H1 (cell line): ENCODE results near the gene CARD11. TPM values are rescaled to one million over a fixed set of nuclear protein-coding genes. Genes with fewer than 3 reads are reported as not detected.

Experiments
- POLR2AphosphoS5 ChIP-seq: IDR thresholded peaks from 2 replicates; pipeline ENCODE4 v1.6.1; 2011; ENCODE audit warnings: low read depth, low read length
- RXRA ChIP-seq: IDR thresholded peaks from 2 replicates; pipeline ENCODE4 v1.6.1; 2011; ENCODE audit warnings: low read depth, mild to moderate bottlenecking, low read length, moderate library complexity; ENCODE audit not compliant: insufficient read depth
- SAP30 ChIP-seq: fragments of 300-600 bp; sonication (generic); IDR thresholded peaks from 2 replicates; pipeline ENCODE4 v1.7.1; 2012; ENCODE audit warnings: low read length, moderate library complexity, mild to moderate bottlenecking, inconsistent platforms; ENCODE audit not compliant: insufficient read depth, insufficient replicate concordance
- SIRT6 ChIP-seq: IDR thresholded peaks from one replicate; pipeline ENCODE4 v1.7.1; 2012; ENCODE audit warnings: low read length, inconsistent platforms
- SIX5 ChIP-seq: IDR thresholded peaks from 2 replicates; pipeline ENCODE4 v1.6.1; 2011; ENCODE audit warnings: mild to moderate bottlenecking, low read depth, low read length
- TBP ChIP-seq: IDR thresholded peaks from 2 replicates; pipeline ENCODE4 v1.6.1; 2011; ENCODE audit warnings: low read depth, low read length, improper control_type of control experiment
- USF2 ChIP-seq: IDR thresholded peaks from 2 replicates; pipeline ENCODE4 v1.6.1; 2011; ENCODE audit warnings: low read length, improper control_type of control experiment
- ZNF274 ChIP-seq: IDR thresholded peaks from 2 replicates; pipeline ENCODE4 v1.7.0; 2012; ENCODE audit warnings: low read length, borderline replicate concordance; ENCODE audit errors: extremely low read depth
- polyA plus RNA-seq, 7 experiments: library from polyadenylated mRNA; depleted of rRNA in 3 of 7; stranded (reverse) in 5 of 7; unstranded in 2 of 7; fragments of >200 nt in 5 of 7; fragments of 200-250 nt in 2 of 7; gene quantifications; 1 replicate in 5 of 7; 2 replicates in 1 of 7; 4 replicates in 1 of 7; pipeline versions ENCODE4 v1.2.1 to v1.2.3, GENCODE V29; 2011 to 2013; ENCODE audit warnings: missing spikeins in 2 of 7, mixed read lengths in 2 of 7
- total RNA-seq: library from RNA; stranded (reverse); fragmentation: NEBNext Ultra II Directional; extraction: Animal tissue kit (Norgen Biotek cat#: 25700); gene quantifications from 2 replicates; pipeline ENCODE4 v1.2.1, GENCODE V29; 2021

Gene CARD11
- total and polyA plus RNA-seq, 2 of the 8 experiments (the other 6 are each of a cell fraction or from before 2014, with no cell fraction given), result 12.6 to 29.8 TPM

DNA sequence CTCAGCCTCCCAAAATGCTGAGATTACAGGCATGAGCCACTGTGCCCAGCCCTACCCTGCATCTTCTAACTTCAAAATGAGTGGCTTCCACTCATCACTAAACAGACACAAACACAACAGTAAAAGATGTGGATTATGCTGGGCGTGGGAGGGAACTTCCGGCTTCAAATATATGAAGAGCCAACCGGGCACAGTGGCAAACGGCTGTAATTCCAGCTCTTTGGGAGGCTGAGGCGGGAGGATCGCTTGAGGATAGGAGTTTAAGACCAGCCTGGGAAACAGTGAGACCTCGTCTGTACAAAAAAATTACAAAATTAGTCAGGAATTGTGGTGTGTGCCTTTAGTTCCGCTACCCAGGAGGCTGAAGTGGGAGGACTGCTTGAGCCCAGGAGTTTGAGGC, 107.4 kb downstream of the CARD11 start (continued):
- no peak for TF ChIP-seq ZNF274
- no peak for TF ChIP-seq SAP30
- TF ChIP-seq RXRA, result no peak
- no peak for TF ChIP-seq TBP
- TF ChIP-seq USF2, result no peak
- no peak for TF ChIP-seq POLR2AphosphoS5
- TF ChIP-seq SIX5, result no peak
- no peak for TF ChIP-seq SIRT6
